IMR-90 (cell line): ENCODE data around the gene FOXF1. TPM values are rescaled to one million over a fixed set of nuclear protein-coding genes. Genes with fewer than 3 reads are reported as not detected.

Source experiments
- ATAC-seq: fragments of 200-7000 bp; cut with Tn5 transposase; 2 replicates; pipeline ENCODE4 v1.9.1; 2020; ENCODE audit warnings: low read depth, mild to moderate bottlenecking, moderate library complexity
- BruUV-seq: library from RNA; stranded (reverse); fragments of 400-500 nt; replicated peaks from 2 replicates; lab custom pipeline; 2021; lab: Mats Ljungman, UMichigan
- CTCF ChIA-PET: fragments of 300-600 bp; formaldehyde crosslinking; extraction: SDS; loops from one replicate; lab custom pipeline; 2021; ENCODE audit warnings: antibody characterized with exemption; lab: Yijun Ruan, JAX
- POLR2A ChIA-PET: fragments of 300-600 bp; sonication (Branson Sonifier 250); formaldehyde crosslinking; loops from one replicate; lab custom pipeline; 2022; ENCODE audit warnings: antibody characterized with exemption; ENCODE audit not compliant: unreplicated experiment; lab: Charles Lee
- DNase-seq: peaks from one replicate; pipeline ENCODE4 v3.0.0; 2013
- H2AFZ ChIP-seq: replicated peaks from 2 replicates; pipeline ENCODE3; 2013; ENCODE audit warnings: low read length, mild to moderate bottlenecking; ENCODE audit not compliant: poor library complexity
- H2AK5ac ChIP-seq: 2 replicates; pipeline ENCODE4 v1.6.1; 2013; ENCODE audit warnings: low read depth, low read length, inconsistent platforms
- H2AK9ac ChIP-seq: replicated peaks from 2 replicates; pipeline ENCODE3; 2013; ENCODE audit warnings: mild to moderate bottlenecking, low read depth, low read length, moderate library complexity; ENCODE audit not compliant: poor library complexity
- H2BK120ac ChIP-seq: 2 replicates; pipeline ENCODE4 v1.6.1; 2013; ENCODE audit warnings: low read depth, low read length, inconsistent platforms
- H2BK15ac ChIP-seq: 3 replicates; pipeline ENCODE4 v1.6.1; 2013; ENCODE audit warnings: low read depth, low read length, inconsistent platforms
- H2BK20ac ChIP-seq: 2 replicates; pipeline ENCODE4 v1.6.1; 2013; ENCODE audit warnings: low read depth, mild to moderate bottlenecking, inconsistent platforms, low read length, moderate library complexity
- H2BK5ac ChIP-seq: 2 replicates; pipeline ENCODE4 v1.6.1; 2013; ENCODE audit warnings: mild to moderate bottlenecking, low read depth, low read length, inconsistent platforms; ENCODE audit not compliant: poor library complexity, severe bottlenecking
- H3K14ac ChIP-seq: replicated peaks from 2 replicates; pipeline ENCODE4 v1.6.1; 2013; ENCODE audit warnings: low read depth, low read length, inconsistent platforms
- H3K18ac ChIP-seq: 2 replicates; pipeline ENCODE4 v1.6.1; 2013; ENCODE audit warnings: low read depth, low read length, control low read depth
- H3K23ac ChIP-seq: 2 replicates; pipeline ENCODE4 v1.6.1; 2013; ENCODE audit warnings: low read depth, low read length, inconsistent platforms
- H3K27ac ChIP-seq: 2 replicates; pipeline ENCODE4 v1.5.1; 2013; ENCODE audit warnings: mild to moderate bottlenecking, control low read depth, low read length; ENCODE audit not compliant: insufficient read depth
- H3K27me3 ChIP-seq: 2 replicates; pipeline ENCODE4 v1.6.1; 2013; ENCODE audit warnings: low read length; ENCODE audit not compliant: control insufficient read depth, insufficient read depth
- H3K36me3 ChIP-seq: 2 replicates; pipeline ENCODE4 v1.6.1; 2013; ENCODE audit warnings: low read length, mixed read lengths; ENCODE audit not compliant: control insufficient read depth, insufficient read depth
- H3K4ac ChIP-seq: 2 replicates; pipeline ENCODE4 v1.6.1; 2013; ENCODE audit warnings: low read depth, low read length, inconsistent platforms
- H3K4me1 ChIP-seq: 2 replicates; pipeline ENCODE4 v1.6.1; 2013; ENCODE audit warnings: low read length, mixed read lengths; ENCODE audit not compliant: control insufficient read depth, insufficient read depth
- H3K4me2 ChIP-seq: 2 replicates; pipeline ENCODE4 v1.6.1; 2013; ENCODE audit warnings: low read depth, mild to moderate bottlenecking, control low read depth, low read length, moderate library complexity
- H3K4me3 ChIP-seq: 2 replicates; pipeline ENCODE4 v1.5.1; 2013; ENCODE audit warnings: low read depth, mild to moderate bottlenecking, control low read depth, low read length, moderate library complexity; ENCODE audit not compliant: insufficient read depth
- H3K56ac ChIP-seq: 2 replicates; pipeline ENCODE4 v1.6.1; 2013; ENCODE audit warnings: low read length, inconsistent platforms; ENCODE audit not compliant: insufficient read depth; ENCODE audit errors: extremely low read depth
- H3K79me1 ChIP-seq, 2 experiments: 2 replicates each; pipeline ENCODE4 v1.6.1; 2013; ENCODE audit warnings: low read length in 2 of 2, inconsistent platforms in 1 of 2, low read depth in 1 of 2
- H3K9ac ChIP-seq: 2 replicates; pipeline ENCODE4 v1.6.1; 2013; ENCODE audit warnings: low read depth, low read length, control low read depth
- H3K9me1 ChIP-seq: 2 replicates; pipeline ENCODE4 v1.6.1; 2013; ENCODE audit warnings: low read length, inconsistent platforms; ENCODE audit not compliant: insufficient read depth
- H3K9me3 ChIP-seq: 2 replicates; pipeline ENCODE4 v1.6.1; 2013; ENCODE audit warnings: low read length; ENCODE audit not compliant: control insufficient read depth, insufficient read depth
- H4K20me1 ChIP-seq: 2 replicates; pipeline ENCODE4 v1.6.1; 2013; ENCODE audit warnings: low read length, inconsistent platforms; ENCODE audit not compliant: insufficient read depth
- H4K5ac ChIP-seq: 2 replicates; pipeline ENCODE4 v1.6.1; 2013; ENCODE audit warnings: mild to moderate bottlenecking, low read depth, low read length, control low read depth
- H4K8ac ChIP-seq, 2 experiments: 2 replicates each; pipeline ENCODE4 v1.6.1; 2013; ENCODE audit warnings: low read depth in 2 of 2, low read length in 2 of 2, control low read depth in 1 of 2, inconsistent platforms in 1 of 2
- H4K91ac ChIP-seq: 2 replicates; pipeline ENCODE4 v1.6.1; 2013; ENCODE audit warnings: low read depth, low read length, inconsistent platforms; ENCODE audit not compliant: insufficient read depth
- BHLHE40 ChIP-seq: fragments of 150-350 bp; IDR thresholded peaks from 2 replicates; pipeline ENCODE4 v1.6.1; 2016; ENCODE audit warnings: mild to moderate bottlenecking, low read depth, low read length
- CEBPB ChIP-seq: IDR thresholded peaks from 2 replicates; pipeline ENCODE4 v1.6.1; 2012; ENCODE audit warnings: low read depth, low read length, improper control_type of control experiment
- CHD1 ChIP-seq: IDR thresholded peaks from 2 replicates; pipeline ENCODE4 v1.6.1; 2012; ENCODE audit warnings: low read depth, low read length, improper control_type of control experiment
- ELK1 ChIP-seq: fragments of 150-350 bp; IDR thresholded peaks from 2 replicates; pipeline ENCODE4 v1.6.1; 2016; ENCODE audit warnings: low read depth, mild to moderate bottlenecking, low read length, moderate library complexity, borderline replicate concordance
- FOS ChIP-seq: fragments of 150-350 bp; IDR thresholded peaks from 2 replicates; pipeline ENCODE4 v1.6.1; 2016; ENCODE audit warnings: low read depth, low read length
- MXI1 ChIP-seq: IDR thresholded peaks from 2 replicates; pipeline ENCODE4 v1.6.1; 2012; ENCODE audit warnings: low read depth, mild to moderate bottlenecking, low read length, moderate library complexity, borderline replicate concordance
- NFE2L2 ChIP-seq: fragments of 150-350 bp; IDR thresholded peaks from 2 replicates; pipeline ENCODE4 v1.6.1; 2016; ENCODE audit warnings: low read depth, mild to moderate bottlenecking, low read length
- POLR2A ChIP-seq: IDR thresholded peaks from 2 replicates; pipeline ENCODE4 v1.6.1; 2012; ENCODE audit warnings: mild to moderate bottlenecking, low read depth, low read length
- RAD21 ChIP-seq: IDR thresholded peaks from 2 replicates; pipeline ENCODE4 v1.6.1; 2012; ENCODE audit warnings: low read length, improper control_type of control experiment
- RCOR1 ChIP-seq: IDR thresholded peaks from 2 replicates; pipeline ENCODE4 v1.6.1; 2012; ENCODE audit warnings: mild to moderate bottlenecking, low read length, improper control_type of control experiment; ENCODE audit not compliant: insufficient replicate concordance
- RFX5 ChIP-seq: IDR thresholded peaks from 2 replicates; pipeline ENCODE4 v1.8.0; 2012; ENCODE audit warnings: low read depth, mild to moderate bottlenecking, low read length, moderate library complexity
- USF2 ChIP-seq: fragments of 150-350 bp; IDR thresholded peaks from 2 replicates; pipeline ENCODE4 v1.6.1; 2017; ENCODE audit warnings: mild to moderate bottlenecking, antibody characterized with exemption, low read length, low read depth
- WGBS, 2 experiments: methylation state at CpG; one replicate each; pipeline versions ENCODE4 v1.1.5 to v1.1.7; 2013; ENCODE audit warnings: missing lambda C conversion rate in 2 of 2; ENCODE audit not compliant: insufficient read length in 1 of 2; ENCODE audit errors: extremely low coverage in 2 of 2; 5-methylcytosine and 5-hydroxymethylcytosine counted together
- dilution Hi-C: fragments of 300-500 bp; cut with HindIII; formaldehyde crosslinking; loops from one replicate; pipeline ENCODE4 v1.14.3; 2018; ENCODE audit warnings: low sequenced_read_pairs; ENCODE audit not compliant: unreplicated experiment
- in situ Hi-C: fragments of 300-500 bp; cut with MboI; formaldehyde crosslinking; loops from 3 replicates; pipeline ENCODE4 v1.14.3; 2019; ENCODE audit warnings: low sequenced_read_pairs, inconsistent platforms, mixed read lengths
- intact Hi-C: fragments of 100-400 bp; cut with micrococcal nuclease; formaldehyde crosslinking; loops from 2 replicates; pipeline ENCODE4 v1.10.0; 2022
- polyA plus RNA-seq, 3 experiments: library from polyadenylated mRNA; depleted of rRNA; stranded (reverse); fragments of >200 nt; gene quantifications; 2 replicates each; pipeline ENCODE4 v1.2.3, GENCODE V29; 2012; ENCODE audit warnings: low replicate concordance in 1 of 3
- total RNA-seq: library from RNA; depleted of rRNA; stranded (reverse); fragments of >200 nt; gene quantifications from 2 replicates; pipeline ENCODE4 v1.2.3, GENCODE V29; 2012

The FOXF1 gene
- total and polyA plus RNA-seq, 2 of the 4 experiments (the other 2 are of a cell fraction) = 2.7 to 33.0 TPM

- no TSS peak for BruUV-seq
- peaks cover 7% of the 10 kb centered on the region; the same call in 1 of the 2 replicates for H3K4me1 ChIP-seq
- peak overlapping the region; percentile 98 for H4K5ac ChIP-seq
- peak overlapping the region; percentile 93 for H2AFZ ChIP-seq
- TF ChIP-seq FOS (no peak), MXI1 (no peak), RFX5 (no peak), BHLHE40 (no peak), NFE2L2 (no peak), CHD1 (no peak), ELK1 (no peak), CEBPB (no peak), RCOR1 (no peak), POLR2A (no peak), RAD21 (no peak), USF2 (no peak)
- no peaks in the 10 kb centered on the region for H3K27me3 ChIP-seq
- H4K91ac ChIP-seq = peak overlapping the region; percentile 85
- no peaks in the 10 kb centered on the region for H3K9me3 ChIP-seq
- POLR2A ChIA-PET = no interaction called here
- H3K56ac ChIP-seq = peak overlapping the region; percentile 63; the same call in 1 of the 2 replicates
- peak overlapping the region; percentile 24; the same call in 1 of the 2 replicates for H2BK120ac ChIP-seq
- peak overlapping the region; percentile 98 for H3K14ac ChIP-seq
- peak overlapping the region; percentile 6; the same call in 1 of the 3 replicates for H2BK15ac ChIP-seq
- peak overlapping the region; percentile 77 for H3K4me3 ChIP-seq
- CTCF ChIA-PET = no interaction called here
- peak overlapping the region; percentile 99 for H2AK9ac ChIP-seq
- WGBS, 2 experiments = 6% methylated on average over 3 of the region's 17 CpGs; no CpG with 5 or more reads in 1 of the 2 experiments
- H3K79me1 ChIP-seq = peaks cover 18 to 35% of the 10 kb centered on the region in 2 experiments
- H3K9me1 ChIP-seq = peaks cover 7% of the 10 kb centered on the region
- DNase-seq (no peak), ATAC-seq (no peak)
- in situ Hi-C loops = no loop called here
- H4K8ac ChIP-seq = peak overlapping the region; percentile 96 to 99
- H2BK5ac ChIP-seq = no peak overlapping the region
- peak overlapping the region; percentile 77; the same call in 1 of the 2 replicates for H3K23ac ChIP-seq
- H3K18ac ChIP-seq = no peak overlapping the region
- H3K36me3 ChIP-seq = peaks cover 8% of the 10 kb centered on the region
- peak overlapping the region; percentile 93 for H2AK5ac ChIP-seq
- H3K9ac ChIP-seq = peak overlapping the region; percentile 93
- no peak overlapping the region for H2BK20ac ChIP-seq
- H3K4ac ChIP-seq = peak overlapping the region; percentile 94
- no peaks in the 10 kb centered on the region for H4K20me1 ChIP-seq
- H3K27ac ChIP-seq = peak overlapping the region; percentile 85; the same call in 1 of the 2 replicates
- dilution Hi-C loops = no loop called here
- intact Hi-C loops = no loop called here
- peak overlapping the region; percentile 88 for H3K4me2 ChIP-seq
Measured at GRCh38 chr16:86555704-86556075, 45.4 kb downstream of the FOXF1 start.
